GM23338 (cell line): ENCODE data around the gene FILIP1.

Experiments used
- CTCF ChIP-seq, 2 experiments: fragments of 200-600 bp in 1 of 2; sonication (generic) in 1 of 2; conservative IDR thresholded peaks; 2 replicates each; pipeline versions ENCODE4 v1.5.1 to v1.6.1; 2016 to 2017; ENCODE audit warnings: antibody characterized with exemption in 2 of 2, low read depth in 2 of 2, mild to moderate bottlenecking in 2 of 2, moderate library complexity in 1 of 2
- EZH2 ChIP-seq: fragments of 200-600 bp; sonication (generic); IDR thresholded peaks from one replicate; pipeline ENCODE4 v1.8.0; 2017; ENCODE audit warnings: antibody characterized with exemption, mild to moderate bottlenecking, low read depth; ENCODE audit not compliant: unreplicated experiment
- EZH2phosphoT487 ChIP-seq: fragments of 200-600 bp; sonication (generic); IDR thresholded peaks from one replicate; pipeline ENCODE4 v1.8.1; 2018; ENCODE audit warnings: antibody characterized with exemption; ENCODE audit not compliant: unreplicated experiment
- POLR2AphosphoS5 ChIP-seq: IDR thresholded peaks from 2 replicates; pipeline ENCODE4 v1.6.1; 2016; ENCODE audit warnings: antibody characterized with exemption, low read depth
- TF ChIP-seq, protein P1 (sequence below): IDR thresholded peaks from one replicate; pipeline ENCODE4 v1.6.1; 2018; ENCODE audit warnings: antibody characterized with exemption; ENCODE audit not compliant: unreplicated experiment

DNA sequence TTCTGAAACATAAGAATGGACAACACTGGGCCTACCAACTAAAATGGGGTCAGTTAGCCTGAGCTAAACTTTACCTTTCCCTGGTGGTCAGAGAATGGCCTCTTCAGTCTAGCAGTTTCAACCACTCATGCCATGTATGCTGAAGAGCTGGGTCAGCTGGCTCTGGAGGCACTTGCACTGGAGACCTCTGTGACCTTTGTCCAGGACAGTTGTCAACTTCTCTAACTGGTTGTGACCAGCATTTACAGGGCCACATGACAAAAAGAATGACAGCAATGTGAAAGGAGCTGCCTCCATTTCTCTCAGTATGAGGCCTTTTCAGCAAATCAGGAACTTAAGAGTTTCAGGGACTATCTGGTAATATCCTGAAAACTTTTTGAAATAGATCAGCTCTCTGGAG is 149.1 kb downstream of the FILIP1 start:
- TF ChIP-seq CTCF (conservative IDR thresholded peaks at IDR 0.05; ENCODE audit: low read depth in 2 of 2): no peak
- TF ChIP-seq POLR2AphosphoS5: no peak
- no peak for TF ChIP-seq EZH2
- no peak for TF ChIP-seq EZH2phosphoT487
- TF ChIP-seq, protein P1, sequence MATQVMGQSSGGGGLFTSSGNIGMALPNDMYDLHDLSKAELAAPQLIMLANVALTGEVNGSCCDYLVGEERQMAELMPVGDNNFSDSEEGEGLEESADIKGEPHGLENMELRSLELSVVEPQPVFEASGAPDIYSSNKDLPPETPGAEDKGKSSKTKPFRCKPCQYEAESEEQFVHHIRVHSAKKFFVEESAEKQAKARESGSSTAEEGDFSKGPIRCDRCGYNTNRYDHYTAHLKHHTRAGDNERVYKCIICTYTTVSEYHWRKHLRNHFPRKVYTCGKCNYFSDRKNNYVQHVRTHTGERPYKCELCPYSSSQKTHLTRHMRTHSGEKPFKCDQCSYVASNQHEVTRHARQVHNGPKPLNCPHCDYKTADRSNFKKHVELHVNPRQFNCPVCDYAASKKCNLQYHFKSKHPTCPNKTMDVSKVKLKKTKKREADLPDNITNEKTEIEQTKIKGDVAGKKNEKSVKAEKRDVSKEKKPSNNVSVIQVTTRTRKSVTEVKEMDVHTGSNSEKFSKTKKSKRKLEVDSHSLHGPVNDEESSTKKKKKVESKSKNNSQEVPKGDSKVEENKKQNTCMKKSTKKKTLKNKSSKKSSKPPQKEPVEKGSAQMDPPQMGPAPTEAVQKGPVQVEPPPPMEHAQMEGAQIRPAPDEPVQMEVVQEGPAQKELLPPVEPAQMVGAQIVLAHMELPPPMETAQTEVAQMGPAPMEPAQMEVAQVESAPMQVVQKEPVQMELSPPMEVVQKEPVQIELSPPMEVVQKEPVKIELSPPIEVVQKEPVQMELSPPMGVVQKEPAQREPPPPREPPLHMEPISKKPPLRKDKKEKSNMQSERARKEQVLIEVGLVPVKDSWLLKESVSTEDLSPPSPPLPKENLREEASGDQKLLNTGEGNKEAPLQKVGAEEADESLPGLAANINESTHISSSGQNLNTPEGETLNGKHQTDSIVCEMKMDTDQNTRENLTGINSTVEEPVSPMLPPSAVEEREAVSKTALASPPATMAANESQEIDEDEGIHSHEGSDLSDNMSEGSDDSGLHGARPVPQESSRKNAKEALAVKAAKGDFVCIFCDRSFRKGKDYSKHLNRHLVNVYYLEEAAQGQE: no peak
